ENCODE results near the gene CCDC61.

DNA sequence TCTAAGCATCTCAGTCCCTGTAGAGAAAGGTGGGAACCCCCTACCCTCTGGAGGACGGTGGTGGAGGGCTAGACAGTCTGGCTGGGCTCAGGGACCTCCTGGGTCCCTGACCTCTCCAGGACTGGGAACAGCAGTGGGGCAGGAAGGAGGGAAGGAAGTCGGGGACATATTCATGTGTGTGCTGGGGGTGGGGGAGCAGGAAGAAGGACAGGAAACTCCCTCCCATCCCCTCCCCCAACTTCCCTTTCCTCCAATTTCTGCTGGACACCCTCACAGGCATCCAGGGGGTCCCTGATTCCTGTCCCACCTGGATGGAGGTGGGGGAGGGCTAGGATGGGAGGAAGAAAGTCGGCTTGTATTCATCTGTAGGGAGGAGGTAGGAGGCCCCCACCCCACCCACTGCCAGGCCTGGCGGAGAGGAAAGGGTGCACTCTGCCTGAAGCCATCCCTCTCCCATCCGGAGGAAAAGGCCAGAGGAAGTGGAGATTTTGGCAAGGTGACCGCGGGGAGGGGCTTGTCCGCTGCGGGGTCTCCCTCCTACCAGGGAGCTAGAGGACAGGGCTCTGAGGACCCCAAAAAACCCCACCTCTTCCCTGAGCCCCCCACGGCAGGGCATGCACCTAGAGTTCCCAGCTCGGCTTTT lies 23.9 kb upstream of the CCDC61 start:
- no peak for TF ChIP-seq CTCF (IDR thresholded peaks at IDR 0.05)
- no peak for TF ChIP-seq POLR2A (IDR thresholded peaks at IDR 0.05)

All from suprapubic skin (tissue), 3 donors.